22Rv1 (cell line): Measurements from ENCODE around the gene REEP6.

Experiments used
- CTCF ChIP-seq: fragments of 450-650 bp; IDR thresholded peaks from 2 replicates; pipeline ENCODE4 v1.5.1; 2017; ENCODE audit warnings: mild to moderate bottlenecking
- ZFX ChIP-seq: fragments of 450-650 bp; IDR thresholded peaks from 2 replicates; pipeline ENCODE4 v1.6.1; 2017; ENCODE audit warnings: antibody characterized with exemption, borderline replicate concordance

- TF ChIP-seq CTCF, result no peak
- TF ChIP-seq ZFX, result no peak
Measured at GRCh38 chr19:1514295-1514661, 23.3 kb downstream of the REEP6 start.
